Activated CD8-positive, alpha-beta T cell treated with anti-CD3 and anti-CD28 coated beads, Interleukin-2, amount 10 ng/mL, durations not matched to agents 7 days and 5 days (primary cell): ENCODE data around the gene LHFPL2. TPM values are rescaled to one million over a fixed set of nuclear protein-coding genes. Genes with fewer than 3 reads are reported as not detected.

Source experiments
- ATAC-seq: fragments of 150-1000 bp; cut with Tn5 transposase; one replicate; pipeline ENCODE4 v1.10.0; 2021; ENCODE audit warnings: moderate library complexity
- CTCF ChIA-PET: fragments of 350-600 bp; sonication (Branson Sonifier 250); formaldehyde crosslinking; loops from one replicate; lab custom pipeline; 2021; ENCODE audit warnings: antibody characterized with exemption; lab: Charles Lee
- POLR2A ChIA-PET: fragments of 350-600 bp; sonication (Branson Sonifier 250); formaldehyde crosslinking; loops from one replicate; lab custom pipeline; 2021; ENCODE audit warnings: antibody characterized with exemption; lab: Charles Lee
- DNase-seq: peaks from one replicate; pipeline ENCODE4 v3.0.0-alpha.2; 2020
- H3K27ac Mint-ChIP-seq: one replicate; pipeline ENCODE4 v1.8.0; 2021; ENCODE audit warnings: mild to moderate bottlenecking, mixed read lengths
- H3K27me3 Mint-ChIP-seq: one replicate; pipeline ENCODE4 v1.8.0; 2021; ENCODE audit warnings: low read depth, mixed read lengths
- H3K36me3 Mint-ChIP-seq: one replicate; pipeline ENCODE4 v1.8.0; 2021; ENCODE audit warnings: low read depth, mixed read lengths
- H3K4me1 Mint-ChIP-seq: one replicate; pipeline ENCODE4 v1.8.0; 2021; ENCODE audit warnings: low read depth, mixed read lengths
- H3K4me3 Mint-ChIP-seq: one replicate; pipeline ENCODE4 v1.8.0; 2021; ENCODE audit warnings: mild to moderate bottlenecking, mixed read lengths
- H3K9me3 Mint-ChIP-seq: one replicate; pipeline ENCODE4 v1.8.0; 2022; ENCODE audit warnings: mixed read lengths; ENCODE audit not compliant: insufficient read depth
- total RNA-seq, 2 experiments: library from RNA; stranded (reverse); gene quantifications; one replicate each; pipeline ENCODE4 v1.2.3, GENCODE V29; 2021

LHFPL2 gene
- total RNA-seq, 2 experiments from 2014 or later = 0.34 TPM; not detected in 1

- H3K36me3 Mint-ChIP-seq = no peaks in the 10 kb centered on the region
- no peaks in the 10 kb centered on the region for H3K9me3 Mint-ChIP-seq
- H3K4me1 Mint-ChIP-seq = no peaks in the 10 kb centered on the region
- H3K4me3 Mint-ChIP-seq = no peak overlapping the region
- peaks cover 7% of the 10 kb centered on the region for H3K27me3 Mint-ChIP-seq
- DNase-seq (no peak), ATAC-seq (no peak)
- H3K27ac Mint-ChIP-seq = no peak overlapping the region
- CTCF ChIA-PET = no interaction called here
- POLR2A ChIA-PET = no interaction called here
Measured at GRCh38 chr5:78600687-78601414, 47.7 kb downstream of the LHFPL2 start.

DNA sequence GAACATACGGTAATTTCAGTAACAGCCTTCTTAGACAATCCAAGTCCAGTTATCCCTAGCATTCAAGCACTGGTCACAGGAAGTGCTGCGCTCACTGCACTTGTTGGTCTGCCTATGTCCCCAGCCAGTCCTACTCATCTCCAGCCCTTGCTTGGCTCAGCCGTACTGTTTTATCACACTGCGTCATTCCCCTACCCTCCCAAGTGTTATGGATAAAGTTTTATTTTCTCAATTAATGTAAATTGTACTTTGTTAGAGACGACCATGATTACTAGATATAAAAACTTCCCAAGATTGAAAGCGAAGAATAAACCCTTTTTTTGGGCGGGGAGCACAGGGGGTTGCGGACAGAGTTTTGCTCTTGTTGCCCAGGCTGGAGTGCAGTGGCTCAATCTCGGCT, 49.6 kb downstream of the LHFPL2 start:
- Mint-ChIP-seq H3K4me3 (no peak overlapping the region), H3K4me1 (no peaks in the 10 kb centered on the region), H3K36me3 (no peaks in the 10 kb centered on the region), H3K27ac (no peak overlapping the region), H3K9me3 (no peaks in the 10 kb centered on the region), H3K27me3 (peaks cover 5% of the 10 kb centered on the region)
- no peak for ATAC-seq
- ChIA-PET POLR2A (no interaction called here), CTCF (no interaction called here)
- DNase-seq = no peak

- Mint-ChIP-seq H3K36me3 (no peaks in the 10 kb centered on the region), H3K4me1 (no peaks in the 10 kb centered on the region), H3K9me3 (no peaks in the 10 kb centered on the region), H3K27me3 (peaks cover 9% of the 10 kb centered on the region), H3K27ac (no peak overlapping the region), H3K4me3 (no peak overlapping the region)
- ChIA-PET CTCF (no interaction called here), POLR2A (no interaction called here)
- DNase-seq (no peak), ATAC-seq (no peak)
Measured at GRCh38 chr5:78597974-78598371, 50.6 kb downstream of the LHFPL2 start.

GRCh38 chr5:78597068-78597973, 51.3 kb downstream of the LHFPL2 start:
- H3K4me3 Mint-ChIP-seq = no peak overlapping the region
- H3K4me1 Mint-ChIP-seq = no peaks in the 10 kb centered on the region
- H3K36me3 Mint-ChIP-seq = no peaks in the 10 kb centered on the region
- H3K9me3 Mint-ChIP-seq = no peaks in the 10 kb centered on the region
- POLR2A ChIA-PET = no interaction called here
- CTCF ChIA-PET = no interaction called here
- ATAC-seq = no peak
- H3K27me3 Mint-ChIP-seq = peaks cover 11% of the 10 kb centered on the region
- H3K27ac Mint-ChIP-seq = no peak overlapping the region
- DNase-seq = no peak

DNA sequence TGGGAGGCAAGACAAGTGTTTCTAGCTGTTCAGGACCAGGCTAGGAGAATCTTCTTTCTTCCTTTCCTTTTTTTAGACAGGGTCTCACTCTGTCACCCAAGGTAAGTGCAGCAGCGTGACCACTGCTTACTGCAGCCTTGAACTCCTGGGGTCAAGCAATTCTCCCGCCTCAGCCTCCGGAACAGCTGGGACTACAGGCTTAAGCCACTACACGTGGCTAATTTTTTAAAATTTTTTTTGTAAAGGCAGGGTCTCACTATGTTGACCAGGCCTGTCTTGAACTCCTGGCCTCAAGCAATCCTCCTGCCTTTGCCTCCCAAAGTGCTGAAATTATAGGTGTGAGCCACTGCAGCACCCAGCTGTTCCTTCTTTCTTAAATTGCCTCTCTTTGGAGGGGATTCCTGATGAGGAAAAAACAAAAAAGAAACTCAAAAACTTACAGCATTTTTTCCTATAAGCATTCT, 53.1 kb downstream of the LHFPL2 start:
- no peak for ATAC-seq
- H3K27ac Mint-ChIP-seq = no peak overlapping the region
- POLR2A ChIA-PET = no interaction called here

DNA sequence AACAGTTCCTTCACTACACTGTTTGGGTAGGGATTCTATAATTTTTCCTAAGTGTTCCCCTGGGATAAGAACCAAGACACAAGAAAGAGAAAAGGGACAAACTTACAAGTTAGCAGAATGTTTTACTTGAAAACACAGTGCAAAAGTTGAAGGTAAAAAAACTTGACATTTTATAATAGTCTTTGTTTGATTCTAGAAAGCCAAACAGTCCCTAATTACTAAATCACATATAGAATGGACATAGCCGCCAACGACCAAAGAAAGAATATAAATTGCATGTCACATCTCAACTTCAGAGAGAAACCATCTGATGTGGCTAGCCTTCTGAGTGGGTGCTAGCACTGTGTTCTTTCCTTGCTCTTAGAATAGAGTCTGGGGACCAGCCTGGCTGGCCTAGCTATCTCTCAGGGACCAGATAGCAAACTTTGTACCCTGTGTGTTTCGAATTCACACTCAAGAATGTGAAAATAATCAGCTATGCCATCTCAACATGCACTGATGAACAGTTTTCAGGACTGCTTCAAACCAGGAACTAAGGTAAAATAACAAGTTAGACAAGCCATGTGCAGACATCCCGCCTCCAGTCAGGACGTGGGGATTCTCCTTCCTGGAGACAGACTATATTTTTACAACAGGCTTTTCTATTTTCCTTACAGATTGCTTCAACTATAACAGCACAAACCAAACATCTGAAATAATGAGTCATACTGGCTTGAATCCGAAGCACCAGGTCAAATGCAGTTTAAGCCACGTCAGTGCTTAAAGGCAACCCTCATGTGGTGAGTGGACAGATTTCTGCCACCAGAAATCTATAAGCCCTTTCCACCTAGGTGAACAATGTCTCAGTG, 53.7 kb downstream of the LHFPL2 start:
- ChIA-PET POLR2A (no interaction called here), CTCF (no interaction called here)
- H3K36me3 Mint-ChIP-seq = no peaks in the 10 kb centered on the region
- H3K27me3 Mint-ChIP-seq = peaks cover 18% of the 10 kb centered on the region
- H3K4me1 Mint-ChIP-seq = no peaks in the 10 kb centered on the region
- H3K9me3 Mint-ChIP-seq = no peaks in the 10 kb centered on the region
- DNase-seq = no peak
- no peak for ATAC-seq
- no peak overlapping the region for H3K4me3 Mint-ChIP-seq
- no peak overlapping the region for H3K27ac Mint-ChIP-seq

More for the DNA sequence above, 53.1 kb downstream of the LHFPL2 start:
- Mint-ChIP-seq H3K36me3 (no peaks in the 10 kb centered on the region), H3K9me3 (no peaks in the 10 kb centered on the region), H3K4me3 (no peak overlapping the region), H3K27me3 (peaks cover 18% of the 10 kb centered on the region), H3K4me1 (no peaks in the 10 kb centered on the region)
- DNase-seq = no peak
- CTCF ChIA-PET = no interaction called here

- POLR2A ChIA-PET = no interaction called here
- Mint-ChIP-seq H3K27me3 (peaks cover 18% of the 10 kb centered on the region), H3K4me3 (no peak overlapping the region), H3K27ac (no peak overlapping the region), H3K9me3 (no peaks in the 10 kb centered on the region), H3K4me1 (no peaks in the 10 kb centered on the region), H3K36me3 (no peaks in the 10 kb centered on the region)
- DNase-seq = no peak
- CTCF ChIA-PET = no interaction called here
- no peak for ATAC-seq
Measured at GRCh38 chr5:78594021-78594420, 54.6 kb downstream of the LHFPL2 start.

DNA sequence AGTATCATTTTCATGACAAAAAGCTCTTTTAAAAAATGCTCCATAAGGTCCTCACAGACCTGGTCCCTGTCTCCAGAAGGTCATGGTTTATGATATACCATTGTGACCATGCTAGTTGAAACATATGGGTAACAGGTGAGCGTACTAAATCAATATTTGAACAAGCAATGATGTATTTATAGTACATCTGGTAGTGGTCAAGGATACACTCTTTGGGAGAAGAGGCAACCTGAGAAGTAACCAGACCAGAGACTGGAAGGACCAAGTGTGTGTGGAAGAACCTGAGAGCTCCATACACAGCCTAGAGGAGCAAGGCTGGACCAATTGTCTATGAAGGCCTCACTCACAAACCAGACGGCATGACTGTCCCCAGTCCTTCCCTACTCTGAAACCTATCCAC, 55.1 kb downstream of the LHFPL2 start:
- Mint-ChIP-seq H3K9me3 (no peaks in the 10 kb centered on the region), H3K36me3 (no peaks in the 10 kb centered on the region), H3K27me3 (peaks cover 18% of the 10 kb centered on the region), H3K4me3 (no peak overlapping the region), H3K27ac (no peak overlapping the region), H3K4me1 (no peaks in the 10 kb centered on the region)
- no peak for ATAC-seq
- ChIA-PET POLR2A (no interaction called here), CTCF (no interaction called here)
- no peak for DNase-seq

- no peaks in the 10 kb centered on the region for H3K4me1 Mint-ChIP-seq
- ATAC-seq (no peak), DNase-seq (no peak)
- no peaks in the 10 kb centered on the region for H3K36me3 Mint-ChIP-seq
- no peak overlapping the region for H3K27ac Mint-ChIP-seq
- CTCF ChIA-PET = no interaction called here
- H3K27me3 Mint-ChIP-seq = peaks cover 18% of the 10 kb centered on the region
- no peak overlapping the region for H3K4me3 Mint-ChIP-seq
- no peaks in the 10 kb centered on the region for H3K9me3 Mint-ChIP-seq
- POLR2A ChIA-PET = no interaction called here
Measured at GRCh38 chr5:78592735-78593386, 55.7 kb downstream of the LHFPL2 start.

DNA sequence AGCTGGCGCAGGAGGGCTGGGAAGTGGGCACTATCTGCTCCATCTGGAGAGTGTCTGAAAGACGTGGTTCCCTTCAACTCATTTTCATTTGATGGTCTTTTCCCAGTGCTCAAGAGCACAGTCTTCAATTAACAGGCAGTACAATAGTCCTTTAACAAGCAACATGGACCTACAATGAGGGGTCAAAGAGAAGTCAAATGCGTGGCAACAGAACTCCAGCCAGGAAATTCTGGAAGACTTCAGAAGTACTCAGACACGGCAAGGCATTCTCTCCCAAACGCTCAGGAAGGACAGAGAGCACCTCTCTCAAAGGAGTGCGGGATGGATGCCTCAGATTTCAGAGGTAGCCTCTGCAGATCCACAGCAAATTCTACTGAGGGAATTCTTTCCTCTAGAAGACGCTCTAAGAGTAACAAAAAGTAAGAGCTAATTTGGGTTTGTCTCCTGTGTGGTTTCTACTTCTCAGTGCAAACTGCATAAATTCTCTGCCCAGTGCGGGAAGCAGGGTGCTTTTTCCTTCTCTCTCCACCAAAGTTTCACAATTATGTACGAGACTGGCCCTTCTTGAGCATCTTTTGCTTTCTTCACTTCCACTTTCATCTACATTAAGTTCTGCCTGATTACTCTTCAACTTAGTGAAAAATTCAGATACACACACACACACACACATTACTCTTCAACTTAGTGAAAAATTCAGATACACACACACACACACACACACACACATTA, 56.4 kb downstream of the LHFPL2 start:
- H3K27me3 Mint-ChIP-seq = peaks cover 18% of the 10 kb centered on the region
- no peak overlapping the region for H3K27ac Mint-ChIP-seq
- H3K4me3 Mint-ChIP-seq = no peak overlapping the region
- ATAC-seq (no peak), DNase-seq (no peak)
- CTCF ChIA-PET = no interaction called here
- H3K9me3 Mint-ChIP-seq = no peaks in the 10 kb centered on the region
- no peaks in the 10 kb centered on the region for H3K4me1 Mint-ChIP-seq
- H3K36me3 Mint-ChIP-seq = no peaks in the 10 kb centered on the region
- POLR2A ChIA-PET = no interaction called here

GRCh38 chr5:78591138-78591612, 57.4 kb downstream of the LHFPL2 start:
- Mint-ChIP-seq H3K36me3 (no peaks in the 10 kb centered on the region), H3K27ac (no peak overlapping the region), H3K9me3 (no peaks in the 10 kb centered on the region), H3K4me1 (peaks cover 3% of the 10 kb centered on the region), H3K27me3 (peaks cover 14% of the 10 kb centered on the region), H3K4me3 (no peak overlapping the region)
- POLR2A ChIA-PET = no interaction called here
- DNase-seq (no peak), ATAC-seq (no peak)
- CTCF ChIA-PET = no interaction called here
